Islet of Langerhans (tissue), 1 donor: ENCODE results near the gene RPRD1A.
"Not testable (repeated sequence)": the region's sequence is repeated elsewhere in the genome, so short reads cannot be mapped to it uniquely, and the experiment has no call there.

Experiments
- FAIRE-seq: peaks from one replicate; lab custom pipeline; 2011; peaks lifted over from hg19 to GRCh38; lab: Jason Lieb, UNC

RPRD1A gene

GRCh38 chr18:35967866-35968265, 99.5 kb downstream of the RPRD1A start:
- FAIRE-seq, result not testable (repeated sequence)

GRCh38 chr18:35964319-35964718, 103.0 kb downstream of the RPRD1A start:
- FAIRE-seq, result no peak

- FAIRE-seq, result no peak
Observed at GRCh38 chr18:35962320-35962719, 105.0 kb downstream of the RPRD1A start.

- FAIRE-seq, result no peak
Observed at GRCh38 chr18:35956226-35956625, 111.1 kb downstream of the RPRD1A start.

GRCh38 chr18:35953688-35954087, 113.7 kb downstream of the RPRD1A start:
- no peak for FAIRE-seq

GRCh38 chr18:35950628-35950982, 116.8 kb downstream of the RPRD1A start:
- FAIRE-seq, result no peak

- no peak for FAIRE-seq
Observed at GRCh38 chr18:35949903-35950627, 117.3 kb downstream of the RPRD1A start.

- FAIRE-seq, result no peak
Observed at GRCh38 chr18:35949090-35949489, 118.3 kb downstream of the RPRD1A start.

GRCh38 chr18:35948080-35948479, 119.3 kb downstream of the RPRD1A start:
- no peak for FAIRE-seq

GRCh38 chr18:35942661-35943060, 124.7 kb downstream of the RPRD1A start:
- no peak for FAIRE-seq

- FAIRE-seq, result no peak
Observed at GRCh38 chr18:35942133-35942532, 125.2 kb downstream of the RPRD1A start.

- FAIRE-seq, result no peak
Observed at GRCh38 chr18:35941299-35941698, 126.1 kb downstream of the RPRD1A start.
